ENCODE measurements around the gene NPC1L1. TPM values are rescaled to one million over a fixed set of nuclear protein-coding genes. Genes with fewer than 3 reads are reported as not detected.

The NPC1L1 gene
- total and polyA plus RNA-seq, 2 of the 4 experiments (the other 2 are of a cell fraction), result 0.07 TPM; not detected in 1

DNA sequence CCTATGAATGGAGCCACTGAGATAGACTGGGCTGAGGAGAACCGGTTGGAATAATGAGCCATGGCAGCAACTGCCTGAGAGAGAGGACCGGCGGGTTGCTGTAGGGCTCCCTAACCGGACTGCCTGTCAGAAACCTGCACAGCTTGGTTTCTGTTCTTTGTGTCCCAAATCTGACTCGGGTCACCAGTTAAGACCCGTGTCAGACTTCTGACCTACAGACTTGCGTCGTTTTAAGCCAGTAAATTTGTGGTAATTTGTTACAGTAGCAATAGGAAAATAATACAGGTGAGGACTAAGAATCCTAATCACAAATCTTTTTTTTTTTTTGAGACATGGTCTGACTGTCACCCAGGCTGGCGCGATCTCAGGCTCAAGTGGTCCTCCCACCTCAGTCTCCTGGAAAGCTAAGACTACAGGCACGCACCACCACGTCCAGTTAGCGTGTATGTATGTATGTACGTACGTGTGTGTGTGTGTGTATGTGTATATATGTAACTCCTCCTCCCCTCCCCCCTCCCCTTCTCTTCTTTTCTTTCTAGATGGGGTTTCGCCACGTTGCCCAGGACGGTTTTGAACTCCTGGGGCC, 33.2 kb upstream of the NPC1L1 start:
- peak overlapping the region; percentile 56 for H4K91ac ChIP-seq (ENCODE audit: insufficient read depth, low read depth, low read length)
- H3K9ac ChIP-seq (ENCODE audit: low read depth, low read length), result peak overlapping the region; percentile 87
- peak overlapping the region; percentile 93 for H3K4me3 ChIP-seq (ENCODE audit: insufficient read depth, low read depth, low read length)
- peaks cover 13% of the 10 kb centered on the region for H3K9me1 ChIP-seq (ENCODE audit: insufficient read depth, low read length)
- no peak overlapping the region for H2BK20ac ChIP-seq (ENCODE audit: low read depth, low read length)
- dilution Hi-C loops (cut with HindIII; ENCODE audit: low sequenced_read_pairs, unreplicated experiment), result no loop called here
- H3K56ac ChIP-seq (ENCODE audit: extremely low read depth, insufficient read depth, low read length), result no peak overlapping the region; the same call in 1 of the 2 replicates
- TF ChIP-seq MXI1 (IDR thresholded peaks at IDR 0.05; ENCODE audit: borderline replicate concordance, low read depth, low read length), result no peak
- TF ChIP-seq, protein P1, sequence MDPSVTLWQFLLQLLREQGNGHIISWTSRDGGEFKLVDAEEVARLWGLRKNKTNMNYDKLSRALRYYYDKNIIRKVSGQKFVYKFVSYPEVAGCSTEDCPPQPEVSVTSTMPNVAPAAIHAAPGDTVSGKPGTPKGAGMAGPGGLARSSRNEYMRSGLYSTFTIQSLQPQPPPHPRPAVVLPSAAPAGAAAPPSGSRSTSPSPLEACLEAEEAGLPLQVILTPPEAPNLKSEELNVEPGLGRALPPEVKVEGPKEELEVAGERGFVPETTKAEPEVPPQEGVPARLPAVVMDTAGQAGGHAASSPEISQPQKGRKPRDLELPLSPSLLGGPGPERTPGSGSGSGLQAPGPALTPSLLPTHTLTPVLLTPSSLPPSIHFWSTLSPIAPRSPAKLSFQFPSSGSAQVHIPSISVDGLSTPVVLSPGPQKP (IDR thresholded peaks at IDR 0.05; ENCODE audit: borderline replicate concordance, low read depth, low read length), result no peak
- TF ChIP-seq MAFK (IDR thresholded peaks at IDR 0.05; ENCODE audit: low read depth, low read length), result no peak
- no peak for TF ChIP-seq CEBPB (IDR thresholded peaks at IDR 0.05; ENCODE audit: low read depth, low read length)
- no peak for TF ChIP-seq NFE2L2 (IDR thresholded peaks at IDR 0.05; ENCODE audit: low read depth, low read length)
- no peak for TF ChIP-seq CHD1 (IDR thresholded peaks at IDR 0.05; ENCODE audit: low read depth, low read length)
- no peak for TF ChIP-seq RFX5 (IDR thresholded peaks at IDR 0.05; ENCODE audit: low read depth, low read length)
- TF ChIP-seq RAD21 (IDR thresholded peaks at IDR 0.05; ENCODE audit: low read length), result no peak
- no peak for TF ChIP-seq SMC3 (IDR thresholded peaks at IDR 0.05; ENCODE audit: low read depth, low read length)
- TF ChIP-seq, protein P2, sequence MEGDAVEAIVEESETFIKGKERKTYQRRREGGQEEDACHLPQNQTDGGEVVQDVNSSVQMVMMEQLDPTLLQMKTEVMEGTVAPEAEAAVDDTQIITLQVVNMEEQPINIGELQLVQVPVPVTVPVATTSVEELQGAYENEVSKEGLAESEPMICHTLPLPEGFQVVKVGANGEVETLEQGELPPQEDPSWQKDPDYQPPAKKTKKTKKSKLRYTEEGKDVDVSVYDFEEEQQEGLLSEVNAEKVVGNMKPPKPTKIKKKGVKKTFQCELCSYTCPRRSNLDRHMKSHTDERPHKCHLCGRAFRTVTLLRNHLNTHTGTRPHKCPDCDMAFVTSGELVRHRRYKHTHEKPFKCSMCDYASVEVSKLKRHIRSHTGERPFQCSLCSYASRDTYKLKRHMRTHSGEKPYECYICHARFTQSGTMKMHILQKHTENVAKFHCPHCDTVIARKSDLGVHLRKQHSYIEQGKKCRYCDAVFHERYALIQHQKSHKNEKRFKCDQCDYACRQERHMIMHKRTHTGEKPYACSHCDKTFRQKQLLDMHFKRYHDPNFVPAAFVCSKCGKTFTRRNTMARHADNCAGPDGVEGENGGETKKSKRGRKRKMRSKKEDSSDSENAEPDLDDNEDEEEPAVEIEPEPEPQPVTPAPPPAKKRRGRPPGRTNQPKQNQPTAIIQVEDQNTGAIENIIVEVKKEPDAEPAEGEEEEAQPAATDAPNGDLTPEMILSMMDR (conservative IDR thresholded peaks at IDR 0.05; ENCODE audit: low read depth, low read length), result no peak
- no peak for TF ChIP-seq RCOR1 (IDR thresholded peaks at IDR 0.05; ENCODE audit: insufficient replicate concordance, low read length)
- no peak for TF ChIP-seq POLR2A (IDR thresholded peaks at IDR 0.05; ENCODE audit: low read depth, low read length)
- TF ChIP-seq, protein P3, sequence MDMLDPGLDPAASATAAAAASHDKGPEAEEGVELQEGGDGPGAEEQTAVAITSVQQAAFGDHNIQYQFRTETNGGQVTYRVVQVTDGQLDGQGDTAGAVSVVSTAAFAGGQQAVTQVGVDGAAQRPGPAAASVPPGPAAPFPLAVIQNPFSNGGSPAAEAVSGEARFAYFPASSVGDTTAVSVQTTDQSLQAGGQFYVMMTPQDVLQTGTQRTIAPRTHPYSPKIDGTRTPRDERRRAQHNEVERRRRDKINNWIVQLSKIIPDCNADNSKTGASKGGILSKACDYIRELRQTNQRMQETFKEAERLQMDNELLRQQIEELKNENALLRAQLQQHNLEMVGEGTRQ (IDR thresholded peaks at IDR 0.05; ENCODE audit: low read depth, low read length), result no peak
- ATAC-seq (ENCODE audit: low read depth) (no peak), DNase-seq (no peak)
- WGBS, 2 experiments (ENCODE audit: extremely low coverage in 2 of 2, insufficient read length in 1 of 2), result 2% methylated on average over 6 of the region's 18 CpGs; no CpG with 5 or more reads in 1 of the 2 experiments
- H3K9me3 ChIP-seq (ENCODE audit: control insufficient read depth, insufficient read depth, low read length), result no peaks in the 10 kb centered on the region
- H4K8ac ChIP-seq (ENCODE audit: low read depth in 2 of 2, low read length in 2 of 2), result peak overlapping the region; percentile 84 to 96
- peak overlapping the region; percentile 37 for H2BK5ac ChIP-seq (ENCODE audit: low read depth, low read length, poor library complexity, severe bottlenecking)
- intact Hi-C loops (cut with micrococcal nuclease), result no loop called here
- peak overlapping the region; percentile 79 for H3K27ac ChIP-seq (ENCODE audit: insufficient read depth, low read length)
- H2BK15ac ChIP-seq (ENCODE audit: low read depth, low read length), result no peak overlapping the region
- H3K14ac ChIP-seq (replicated peaks; ENCODE audit: low read depth, low read length), result peak overlapping the region; percentile 74
- no peak overlapping the region for H3K18ac ChIP-seq (ENCODE audit: low read depth, low read length)
- peak overlapping the region; percentile 84 for H4K5ac ChIP-seq (ENCODE audit: low read depth, low read length)
- peak overlapping the region; percentile 76 for H3K4ac ChIP-seq (ENCODE audit: low read depth, low read length)
- H3K23ac ChIP-seq (ENCODE audit: low read depth, low read length), result peak overlapping the region; percentile 75
- H3K4me2 ChIP-seq (ENCODE audit: low read depth, low read length), result peak overlapping the region; percentile 90
- H2AFZ ChIP-seq (replicated peaks; ENCODE audit: low read length, poor library complexity), result peak overlapping the region; percentile 97
- in situ Hi-C loops (cut with MboI; ENCODE audit: low sequenced_read_pairs), result no loop called here
- H3K27me3 ChIP-seq (ENCODE audit: control insufficient read depth, insufficient read depth, low read length), result no peaks in the 10 kb centered on the region
- ChIA-PET CTCF (no interaction called here), POLR2A (ENCODE audit: unreplicated experiment) (interaction anchor here (0.5 kb wide), 1 partner anchor 26 kb away, joined by 6 read pairs; no protein-coding TSS in a partner anchor)
- H3K4me1 ChIP-seq (ENCODE audit: control insufficient read depth, insufficient read depth, low read length), result peaks cover 5% of the 10 kb centered on the region
- H4K20me1 ChIP-seq (ENCODE audit: insufficient read depth, low read length), result peaks cover 8% of the 10 kb centered on the region
- peak overlapping the region; percentile 74 for H2AK5ac ChIP-seq (ENCODE audit: low read depth, low read length)
- no peak overlapping the region for H2BK120ac ChIP-seq (ENCODE audit: low read depth, low read length)
- H3K79me1 ChIP-seq (ENCODE audit: low read depth in 1 of 2, low read length in 2 of 2), result peaks cover 48 to 65% of the 10 kb centered on the region in 2 experiments
- H2AK9ac ChIP-seq (replicated peaks; ENCODE audit: low read depth, low read length, poor library complexity), result peak overlapping the region; percentile 88
- BruUV-seq (replicated peaks), result TSS peak; percentile 58
- H3K36me3 ChIP-seq (ENCODE audit: control insufficient read depth, insufficient read depth, low read length), result peaks cover 45% of the 10 kb centered on the region
